ENCODE data around the gene PYGL. TPM values are rescaled to one million over a fixed set of nuclear protein-coding genes. Genes with fewer than 3 reads are reported as not detected.

The PYGL gene
- total and polyA plus RNA-seq, 10 of the 15 experiments (the other 5 are each of a cell fraction or from before 2014, with no cell fraction given), result 0.05 to 1.4 (median 0.79) TPM

- Histone ChIP-seq H3K4me1 (ENCODE audit: control insufficient read depth, insufficient read depth, low read length) (no peaks in the 10 kb centered on the region), H3K36me3 (ENCODE audit: control insufficient read depth in 2 of 2, insufficient read depth in 2 of 2, low read length in 1 of 2) (no peaks in the 10 kb centered on the region), H4K20me1 (ENCODE audit: control insufficient read depth, insufficient read depth) (no peaks in the 10 kb centered on the region), H2AFZ (ENCODE audit: control insufficient read depth, low read depth, low read length) (no peak overlapping the region), H3K4me2 (ENCODE audit: control insufficient read depth, insufficient read depth) (no peak overlapping the region), H3K4me3 (no peak overlapping the region), H3K9me3 (replicated peaks; ENCODE audit: control insufficient read depth, insufficient read depth, low read length) (no peaks in the 10 kb centered on the region), H3K79me2 (ENCODE audit: control insufficient read depth, insufficient read depth, low read length) (no peaks in the 10 kb centered on the region), H3K9ac (ENCODE audit: control insufficient read depth, insufficient read depth, low read length) (no peak overlapping the region), H3K27me3 (replicated peaks in 1 of 2; ENCODE audit: control insufficient read depth in 2 of 2, insufficient read depth in 2 of 2, low read length in 1 of 2) (no peaks in the 10 kb centered on the region), H3K27ac (ENCODE audit: control insufficient read depth, insufficient read depth) (no peak overlapping the region)
- DNase-seq (ENCODE audit: low read depth, low spot score) (no peak), ATAC-seq (no peak), FAIRE-seq (no peak)
- in situ Hi-C loops (cut with MboI) (no loop called here), intact Hi-C loops (cut with micrococcal nuclease; ENCODE audit: unreplicated experiment) (no loop called here)
- ChIA-PET RAD21 (ENCODE audit: unreplicated experiment) (no interaction called here), POLR2A (no interaction called here), SMC1A (ENCODE audit: uncharacterized antibody, unreplicated experiment) (no interaction called here), CTCF (no interaction called here)
- TF ChIP-seq ZBTB11 (CRISPR knock-in tag; IDR thresholded peaks at IDR 0.05) (no peak), CHD4 (IDR thresholded peaks at IDR 0.05) (no peak), CUX1 (IDR thresholded peaks at IDR 0.05; ENCODE audit: insufficient replicate concordance, low read depth, low read length) (no peak), NKRF (conservative IDR thresholded peaks at IDR 0.05) (no peak)
- BruUV-seq (replicated peaks), result no TSS peak
- WGBS (ENCODE audit: insufficient coverage, insufficient replicate concordance, low lambda C conversion rate, missing lambda C conversion rate), result 47% methylated on average over 5 of the region's 5 CpGs
Observed at GRCh38 chr14:50892255-50892654, 52.0 kb downstream of the PYGL start.
